Endothelial cell of umbilical vein (primary cell): ENCODE measurements around the gene COG2. TPM values are rescaled to one million over a fixed set of nuclear protein-coding genes. Genes with fewer than 3 reads are reported as not detected.
"Not testable (repeated sequence)": the region's sequence is repeated elsewhere in the genome, so short reads cannot be mapped to it uniquely, and the experiment has no call there.

ENCODE experiments used
- BruUV-seq: library from RNA; stranded (reverse); fragments of 400-500 nt; replicated peaks from 2 replicates; lab custom pipeline; 2021; lab: Mats Ljungman, UMichigan
- CTCF ChIA-PET: fragments of 300-600, 350-600 bp; sonication (Branson Sonifier 250); formaldehyde crosslinking; loops from one replicate; lab custom pipeline; 2021; ENCODE audit warnings: antibody characterized with exemption, inconsistent platforms; lab: Charles Lee
- POLR2A ChIA-PET: fragments of 300-600, 350-600 bp; sonication (Branson Sonifier 250); formaldehyde crosslinking; loops from one replicate; lab custom pipeline; 2021; ENCODE audit warnings: antibody characterized with exemption, inconsistent platforms; lab: Charles Lee
- DNase-seq: peaks from one replicate; pipeline ENCODE4 v3.0.0-alpha.2; 2011; ENCODE audit warnings: low read depth, low spot score
- FAIRE-seq: peaks from 2 replicates; lab custom pipeline; 2011; peaks lifted over from hg19 to GRCh38; lab: Jason Lieb, UNC
- H2AFZ ChIP-seq: 2 replicates; pipeline ENCODE4 v1.6.0; 2012; ENCODE audit warnings: low read depth, low read length, control low read depth, inconsistent platforms
- H3K27ac ChIP-seq: 2 replicates; pipeline ENCODE4 v1.5.1; 2011; ENCODE audit warnings: low read depth, mild to moderate bottlenecking, control low read depth, low read length, moderate library complexity; ENCODE audit not compliant: insufficient read depth
- H3K27me3 ChIP-seq, 2 experiments: 2 replicates each; pipeline versions ENCODE4 v1.6.0 to v1.6.1; 2011; ENCODE audit warnings: low read length in 2 of 2, mixed read lengths in 1 of 2; ENCODE audit not compliant: control insufficient read depth in 2 of 2, insufficient read depth in 2 of 2
- H3K36me3 ChIP-seq, 2 experiments: 2 replicates in 1 of 2; 3 replicates in 1 of 2; pipeline ENCODE4 v1.5.1; 2011; ENCODE audit warnings: low read length in 2 of 2, mild to moderate bottlenecking in 1 of 2, moderate library complexity in 1 of 2; ENCODE audit not compliant: control insufficient read depth in 2 of 2, insufficient read depth in 2 of 2; ENCODE audit errors: extremely low read depth in 1 of 2
- H3K4me1 ChIP-seq: 3 replicates; pipeline ENCODE4 v1.5.1; 2011; ENCODE audit warnings: mild to moderate bottlenecking, low read length; ENCODE audit not compliant: control insufficient read depth, insufficient read depth; ENCODE audit errors: extremely low read depth
- H3K4me2 ChIP-seq: 2 replicates; pipeline ENCODE4 v1.6.1; 2011; ENCODE audit warnings: low read length, control low read depth, mixed read lengths; ENCODE audit not compliant: insufficient read depth
- H3K4me3 ChIP-seq, 3 experiments: fragments of 200-600 bp in 1 of 3; sonication (generic), shearing (Covaris generic) in 1 of 3; replicated peaks in 1 of 3; 2 replicates each; pipeline ENCODE4 v1.5.1; 2011 to 2016; ENCODE audit warnings: control low read depth in 3 of 3, low read length in 3 of 3, mild to moderate bottlenecking in 2 of 3, inconsistent platforms in 1 of 3, low read depth in 1 of 3, moderate library complexity in 1 of 3; ENCODE audit not compliant: insufficient read depth in 1 of 3
- H3K79me2 ChIP-seq: 2 replicates; pipeline ENCODE4 v1.6.0; 2012; ENCODE audit warnings: low read length, inconsistent platforms; ENCODE audit not compliant: control insufficient read depth, insufficient read depth
- H3K9ac ChIP-seq: replicated peaks from 2 replicates; pipeline ENCODE3; 2011; ENCODE audit warnings: low read length, control low read depth; ENCODE audit not compliant: insufficient read depth; ENCODE audit errors: extremely low read depth
- H3K9me1 ChIP-seq: replicated peaks from 3 replicates; pipeline ENCODE4 v1.6.0; 2011; ENCODE audit warnings: mild to moderate bottlenecking, low read length; ENCODE audit not compliant: control insufficient read depth, insufficient read depth; ENCODE audit errors: extremely low read depth
- H3K9me3 ChIP-seq: replicated peaks from 2 replicates; pipeline ENCODE4 v1.5.1; 2012; ENCODE audit warnings: low read length, inconsistent platforms; ENCODE audit not compliant: control insufficient read depth, insufficient read depth
- H4K20me1 ChIP-seq: replicated peaks from 2 replicates; pipeline ENCODE3; 2011; ENCODE audit warnings: mild to moderate bottlenecking, low read length; ENCODE audit not compliant: control insufficient read depth, insufficient read depth; ENCODE audit errors: extremely low read depth
- EZH2 ChIP-seq: IDR thresholded peaks from 2 replicates; pipeline ENCODE4 v1.6.1; 2012; ENCODE audit warnings: borderline replicate concordance, low read depth, mild to moderate bottlenecking, moderate library complexity, low read length, inconsistent platforms; ENCODE audit not compliant: severe bottlenecking
- FOS ChIP-seq: IDR thresholded peaks from 2 replicates; pipeline ENCODE4 v1.6.1; 2011; ENCODE audit warnings: mild to moderate bottlenecking, low read length, moderate library complexity, borderline replicate concordance; ENCODE audit not compliant: insufficient read depth
- GATA2 ChIP-seq: IDR thresholded peaks from 2 replicates; pipeline ENCODE4 v1.7.0; 2011; ENCODE audit warnings: low read depth, mild to moderate bottlenecking, moderate library complexity, mixed read lengths, low read length; ENCODE audit not compliant: insufficient read length, insufficient read depth
- MYC ChIP-seq: IDR thresholded peaks from one replicate; pipeline ENCODE4 v1.6.1; 2011; ENCODE audit warnings: mild to moderate bottlenecking, low read depth, low read length
- POLR2A ChIP-seq: IDR thresholded peaks from 2 replicates; pipeline ENCODE4 v1.6.1; 2012; ENCODE audit warnings: low read depth, mild to moderate bottlenecking, control low read depth, low read length
- dilution Hi-C: fragments of 300-500 bp; cut with MboI; formaldehyde crosslinking; loops from one replicate; pipeline ENCODE4 v1.15.0; 2019; ENCODE audit warnings: low sequenced_read_pairs; ENCODE audit not compliant: extremely low pct_ligation_motif_present
- intact Hi-C: fragments of 100-400 bp; cut with micrococcal nuclease; formaldehyde crosslinking; loops from one replicate; pipeline ENCODE4 v1.10.0; 2022
- polyA plus RNA-seq, 4 experiments: library from polyadenylated mRNA; depleted of rRNA in 3 of 4; stranded (reverse) in 3 of 4; unstranded in 1 of 4; fragments of >200 nt; gene quantifications; 2 replicates each; pipeline versions ENCODE4 v1.2.1 to v1.2.3, GENCODE V29; 2011 to 2012; ENCODE audit warnings: missing spikeins in 1 of 4
- total RNA-seq: library from RNA; stranded (reverse); gene quantifications from 2 replicates; pipeline ENCODE4 v1.2.3, GENCODE V29; 2021
- TF ChIP-seq, protein P1 (sequence below), 2 donors: IDR thresholded peaks; 1 replicate in 1 of 2; 2 replicates in 1 of 2; pipeline ENCODE4 v1.5.1; 2011; ENCODE audit warnings: low read length in 2 of 2, mild to moderate bottlenecking in 2 of 2, moderate library complexity in 2 of 2, control low read depth in 1 of 2, inconsistent platforms in 1 of 2, low read depth in 1 of 2; ENCODE audit not compliant: insufficient read depth in 1 of 2; ENCODE audit errors: extremely low read depth in 1 of 2

The COG2 gene
- total and polyA plus RNA-seq, 2 donors (not counting 3 experiments of a cell fraction or from before 2014, with no cell fraction given) = 7.6 to 24.2 TPM

DNA sequence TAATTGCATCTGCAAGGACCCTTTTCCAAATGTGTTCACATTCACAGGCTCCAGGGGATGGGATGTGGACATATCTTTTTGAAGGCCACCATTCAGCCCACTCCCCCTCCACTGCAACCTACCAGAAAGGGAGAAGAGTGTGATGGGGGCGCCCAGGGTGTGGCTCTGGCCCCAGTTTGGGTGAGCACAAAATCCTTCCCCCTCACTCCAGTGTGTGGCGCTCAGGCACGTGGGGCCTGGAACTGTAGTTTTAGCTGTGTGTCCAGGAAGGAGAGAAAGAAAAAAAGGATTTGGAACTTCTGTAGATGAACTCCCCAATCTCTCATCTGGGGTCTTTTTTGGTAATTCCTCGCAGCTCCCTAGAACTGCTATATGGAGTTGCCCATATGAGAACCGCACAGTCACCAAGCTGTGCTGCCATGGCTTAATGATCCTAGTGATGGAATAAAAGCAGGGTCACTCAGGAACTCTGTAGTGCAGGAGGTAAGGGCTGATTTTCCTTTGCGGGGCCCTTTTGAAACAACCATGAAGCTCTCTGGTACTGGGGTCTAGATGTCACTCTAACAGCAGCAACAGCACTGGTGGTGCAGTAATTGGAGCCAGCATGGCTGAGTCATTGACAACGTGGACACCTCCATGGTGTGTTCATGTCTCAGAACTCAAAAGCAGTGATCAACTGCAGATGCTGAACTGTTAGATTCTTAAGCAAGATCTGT, 54.6 kb downstream of the COG2 start:
- H4K20me1 ChIP-seq = no peaks in the 10 kb centered on the region
- no peak overlapping the region for H3K9ac ChIP-seq
- dilution Hi-C loops = no loop called here
- CTCF ChIA-PET = no interaction called here
- H3K9me1 ChIP-seq = no peaks in the 10 kb centered on the region
- H3K4me1 ChIP-seq = no peaks in the 10 kb centered on the region
- H3K9me3 ChIP-seq = no peaks in the 10 kb centered on the region
- BruUV-seq = no TSS peak
- H2AFZ ChIP-seq = no peak overlapping the region
- no peaks in the 10 kb centered on the region for H3K27me3 ChIP-seq
- H3K4me3 ChIP-seq = no peak overlapping the region
- FAIRE-seq (no peak), DNase-seq (no peak)
- peaks cover 0 to 2% of the 10 kb centered on the region in 2 experiments for H3K36me3 ChIP-seq
- intact Hi-C loops = loop anchor here (1.0 kb wide), 1 partner anchor 19 kb away; no protein-coding TSS in a partner anchor
- H3K27ac ChIP-seq = no peak overlapping the region
- TF ChIP-seq EZH2 (no peak), POLR2A (no peak)
- no peak overlapping the region for H3K4me2 ChIP-seq
- no peaks in the 10 kb centered on the region for H3K79me2 ChIP-seq
- POLR2A ChIA-PET = no interaction called here

- no peak for FAIRE-seq
- intact Hi-C loops = no loop called here
- CTCF ChIA-PET = no interaction called here
Measured at GRCh38 chr1:230698130-230698529, 55.8 kb downstream of the COG2 start.

GRCh38 chr1:230698964-230699363, 56.7 kb downstream of the COG2 start:
- intact Hi-C loops, CTCF ChIA-PET: not testable (repeated sequence)

More at GRCh38 chr1:230698130-230698529, 55.8 kb downstream of the COG2 start:
- Histone ChIP-seq H3K9me3 (no peaks in the 10 kb centered on the region), H4K20me1 (no peaks in the 10 kb centered on the region), H3K9ac (no peak overlapping the region), H3K79me2 (no peaks in the 10 kb centered on the region), H3K4me3 (no peak overlapping the region), H3K4me1 (no peaks in the 10 kb centered on the region), H2AFZ (no peak overlapping the region), H3K27ac (no peak overlapping the region), H3K4me2 (no peak overlapping the region), H3K9me1 (no peaks in the 10 kb centered on the region), H3K36me3 (peaks cover 0 to 2% of the 10 kb centered on the region in 2 experiments), H3K27me3 (no peaks in the 10 kb centered on the region)
- DNase-seq = no peak
- POLR2A ChIA-PET = no interaction called here
- dilution Hi-C loops = no loop called here
- TF ChIP-seq MYC (no peak), GATA2 (no peak), POLR2A (no peak), FOS (no peak)
- TF ChIP-seq, protein P1, sequence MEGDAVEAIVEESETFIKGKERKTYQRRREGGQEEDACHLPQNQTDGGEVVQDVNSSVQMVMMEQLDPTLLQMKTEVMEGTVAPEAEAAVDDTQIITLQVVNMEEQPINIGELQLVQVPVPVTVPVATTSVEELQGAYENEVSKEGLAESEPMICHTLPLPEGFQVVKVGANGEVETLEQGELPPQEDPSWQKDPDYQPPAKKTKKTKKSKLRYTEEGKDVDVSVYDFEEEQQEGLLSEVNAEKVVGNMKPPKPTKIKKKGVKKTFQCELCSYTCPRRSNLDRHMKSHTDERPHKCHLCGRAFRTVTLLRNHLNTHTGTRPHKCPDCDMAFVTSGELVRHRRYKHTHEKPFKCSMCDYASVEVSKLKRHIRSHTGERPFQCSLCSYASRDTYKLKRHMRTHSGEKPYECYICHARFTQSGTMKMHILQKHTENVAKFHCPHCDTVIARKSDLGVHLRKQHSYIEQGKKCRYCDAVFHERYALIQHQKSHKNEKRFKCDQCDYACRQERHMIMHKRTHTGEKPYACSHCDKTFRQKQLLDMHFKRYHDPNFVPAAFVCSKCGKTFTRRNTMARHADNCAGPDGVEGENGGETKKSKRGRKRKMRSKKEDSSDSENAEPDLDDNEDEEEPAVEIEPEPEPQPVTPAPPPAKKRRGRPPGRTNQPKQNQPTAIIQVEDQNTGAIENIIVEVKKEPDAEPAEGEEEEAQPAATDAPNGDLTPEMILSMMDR (IDR thresholded peaks at IDR 0.05; ENCODE audit: extremely low read depth in 1 of 2, insufficient read depth in 1 of 2, low read depth in 1 of 2, low read length in 2 of 2) = no peak
- BruUV-seq = no TSS peak

More at GRCh38 chr1:230698964-230699363, 56.7 kb downstream of the COG2 start:
- H3K36me3 ChIP-seq, H3K4me3 ChIP-seq, H3K9ac ChIP-seq, H2AFZ ChIP-seq, H3K4me2 ChIP-seq, H3K4me1 ChIP-seq, H3K9me1 ChIP-seq, POLR2A ChIA-PET, dilution Hi-C loops, H3K79me2 ChIP-seq, H3K27ac ChIP-seq, FAIRE-seq, H3K9me3 ChIP-seq, H4K20me1 ChIP-seq, DNase-seq, H3K27me3 ChIP-seq, BruUV-seq: not testable (repeated sequence)
